Endothelial cell of umbilical vein (primary cell): Measurements from ENCODE around the gene PKP4. TPM values are rescaled to one million over a fixed set of nuclear protein-coding genes. Genes with fewer than 3 reads are reported as not detected.

Experiments used
- BruUV-seq: library from RNA; stranded (reverse); fragments of 400-500 nt; replicated peaks from 2 replicates; lab custom pipeline; 2021; lab: Mats Ljungman, UMichigan
- CTCF ChIA-PET: fragments of 300-600, 350-600 bp; sonication (Branson Sonifier 250); formaldehyde crosslinking; loops from one replicate; lab custom pipeline; 2021; ENCODE audit warnings: antibody characterized with exemption, inconsistent platforms; lab: Charles Lee
- POLR2A ChIA-PET: fragments of 300-600, 350-600 bp; sonication (Branson Sonifier 250); formaldehyde crosslinking; loops from one replicate; lab custom pipeline; 2021; ENCODE audit warnings: antibody characterized with exemption, inconsistent platforms; lab: Charles Lee
- DNase-seq: peaks from one replicate; pipeline ENCODE4 v3.0.0-alpha.2; 2011; ENCODE audit warnings: low read depth, low spot score
- FAIRE-seq: peaks from 2 replicates; lab custom pipeline; 2011; peaks lifted over from hg19 to GRCh38; lab: Jason Lieb, UNC
- H2AFZ ChIP-seq: 2 replicates; pipeline ENCODE4 v1.6.0; 2012; ENCODE audit warnings: low read depth, low read length, control low read depth, inconsistent platforms
- H3K27ac ChIP-seq: 2 replicates; pipeline ENCODE4 v1.5.1; 2011; ENCODE audit warnings: low read depth, mild to moderate bottlenecking, control low read depth, low read length, moderate library complexity; ENCODE audit not compliant: insufficient read depth
- H3K27me3 ChIP-seq, 2 experiments: 2 replicates each; pipeline versions ENCODE4 v1.6.0 to v1.6.1; 2011; ENCODE audit warnings: low read length in 2 of 2, mixed read lengths in 1 of 2; ENCODE audit not compliant: control insufficient read depth in 2 of 2, insufficient read depth in 2 of 2
- H3K36me3 ChIP-seq, 2 experiments: 2 replicates in 1 of 2; 3 replicates in 1 of 2; pipeline ENCODE4 v1.5.1; 2011; ENCODE audit warnings: low read length in 2 of 2, mild to moderate bottlenecking in 1 of 2, moderate library complexity in 1 of 2; ENCODE audit not compliant: control insufficient read depth in 2 of 2, insufficient read depth in 2 of 2; ENCODE audit errors: extremely low read depth in 1 of 2
- H3K4me1 ChIP-seq: 3 replicates; pipeline ENCODE4 v1.5.1; 2011; ENCODE audit warnings: mild to moderate bottlenecking, low read length; ENCODE audit not compliant: control insufficient read depth, insufficient read depth; ENCODE audit errors: extremely low read depth
- H3K4me2 ChIP-seq: 2 replicates; pipeline ENCODE4 v1.6.1; 2011; ENCODE audit warnings: low read length, control low read depth, mixed read lengths; ENCODE audit not compliant: insufficient read depth
- H3K4me3 ChIP-seq, 3 experiments: fragments of 200-600 bp in 1 of 3; sonication (generic), shearing (Covaris generic) in 1 of 3; replicated peaks in 1 of 3; 2 replicates each; pipeline ENCODE4 v1.5.1; 2011 to 2016; ENCODE audit warnings: control low read depth in 3 of 3, low read length in 3 of 3, mild to moderate bottlenecking in 2 of 3, inconsistent platforms in 1 of 3, low read depth in 1 of 3, moderate library complexity in 1 of 3; ENCODE audit not compliant: insufficient read depth in 1 of 3
- H3K79me2 ChIP-seq: 2 replicates; pipeline ENCODE4 v1.6.0; 2012; ENCODE audit warnings: low read length, inconsistent platforms; ENCODE audit not compliant: control insufficient read depth, insufficient read depth
- H3K9ac ChIP-seq: replicated peaks from 2 replicates; pipeline ENCODE3; 2011; ENCODE audit warnings: low read length, control low read depth; ENCODE audit not compliant: insufficient read depth; ENCODE audit errors: extremely low read depth
- H3K9me1 ChIP-seq: replicated peaks from 3 replicates; pipeline ENCODE4 v1.6.0; 2011; ENCODE audit warnings: mild to moderate bottlenecking, low read length; ENCODE audit not compliant: control insufficient read depth, insufficient read depth; ENCODE audit errors: extremely low read depth
- H3K9me3 ChIP-seq: replicated peaks from 2 replicates; pipeline ENCODE4 v1.5.1; 2012; ENCODE audit warnings: low read length, inconsistent platforms; ENCODE audit not compliant: control insufficient read depth, insufficient read depth
- H4K20me1 ChIP-seq: replicated peaks from 2 replicates; pipeline ENCODE3; 2011; ENCODE audit warnings: mild to moderate bottlenecking, low read length; ENCODE audit not compliant: control insufficient read depth, insufficient read depth; ENCODE audit errors: extremely low read depth
- EZH2 ChIP-seq: IDR thresholded peaks from 2 replicates; pipeline ENCODE4 v1.6.1; 2012; ENCODE audit warnings: borderline replicate concordance, low read depth, mild to moderate bottlenecking, moderate library complexity, low read length, inconsistent platforms; ENCODE audit not compliant: severe bottlenecking
- FOS ChIP-seq: IDR thresholded peaks from 2 replicates; pipeline ENCODE4 v1.6.1; 2011; ENCODE audit warnings: mild to moderate bottlenecking, low read length, moderate library complexity, borderline replicate concordance; ENCODE audit not compliant: insufficient read depth
- GATA2 ChIP-seq: IDR thresholded peaks from 2 replicates; pipeline ENCODE4 v1.7.0; 2011; ENCODE audit warnings: low read depth, mild to moderate bottlenecking, moderate library complexity, mixed read lengths, low read length; ENCODE audit not compliant: insufficient read length, insufficient read depth
- JUN ChIP-seq: IDR thresholded peaks from 2 replicates; pipeline ENCODE4 v1.6.1; 2011; ENCODE audit warnings: borderline replicate concordance, low read depth; ENCODE audit not compliant: insufficient read length, insufficient read depth
- MYC ChIP-seq: IDR thresholded peaks from one replicate; pipeline ENCODE4 v1.6.1; 2011; ENCODE audit warnings: mild to moderate bottlenecking, low read depth, low read length
- POLR2A ChIP-seq: IDR thresholded peaks from 2 replicates; pipeline ENCODE4 v1.6.1; 2012; ENCODE audit warnings: low read depth, mild to moderate bottlenecking, control low read depth, low read length
- POLR2AphosphoS5 ChIP-seq: IDR thresholded peaks from 2 replicates; pipeline ENCODE4 v1.6.1; 2012; ENCODE audit warnings: low read depth, mild to moderate bottlenecking, control low read depth, low read length, moderate library complexity; ENCODE audit not compliant: insufficient read depth
- dilution Hi-C: fragments of 300-500 bp; cut with MboI; formaldehyde crosslinking; loops from one replicate; pipeline ENCODE4 v1.15.0; 2019; ENCODE audit warnings: low sequenced_read_pairs; ENCODE audit not compliant: extremely low pct_ligation_motif_present
- intact Hi-C: fragments of 100-400 bp; cut with micrococcal nuclease; formaldehyde crosslinking; loops from one replicate; pipeline ENCODE4 v1.10.0; 2022
- polyA plus RNA-seq, 4 experiments: library from polyadenylated mRNA; depleted of rRNA in 3 of 4; stranded (reverse) in 3 of 4; unstranded in 1 of 4; fragments of >200 nt; gene quantifications; 2 replicates each; pipeline versions ENCODE4 v1.2.1 to v1.2.3, GENCODE V29; 2011 to 2012; ENCODE audit warnings: missing spikeins in 1 of 4
- total RNA-seq: library from RNA; stranded (reverse); gene quantifications from 2 replicates; pipeline ENCODE4 v1.2.3, GENCODE V29; 2021
- TF ChIP-seq, protein P1 (sequence below), 2 donors: IDR thresholded peaks; 1 replicate in 1 of 2; 2 replicates in 1 of 2; pipeline ENCODE4 v1.5.1; 2011; ENCODE audit warnings: low read length in 2 of 2, mild to moderate bottlenecking in 2 of 2, moderate library complexity in 2 of 2, control low read depth in 1 of 2, inconsistent platforms in 1 of 2, low read depth in 1 of 2; ENCODE audit not compliant: insufficient read depth in 1 of 2; ENCODE audit errors: extremely low read depth in 1 of 2
- TF ChIP-seq, protein P2 (sequence below): IDR thresholded peaks from 2 replicates; pipeline ENCODE4 v1.6.1; 2011; ENCODE audit not compliant: insufficient read depth, insufficient read length

The PKP4 gene
- total and polyA plus RNA-seq, 2 donors (not counting 3 experiments of a cell fraction or from before 2014, with no cell fraction given) = 35.4 to 68.5 TPM

DNA sequence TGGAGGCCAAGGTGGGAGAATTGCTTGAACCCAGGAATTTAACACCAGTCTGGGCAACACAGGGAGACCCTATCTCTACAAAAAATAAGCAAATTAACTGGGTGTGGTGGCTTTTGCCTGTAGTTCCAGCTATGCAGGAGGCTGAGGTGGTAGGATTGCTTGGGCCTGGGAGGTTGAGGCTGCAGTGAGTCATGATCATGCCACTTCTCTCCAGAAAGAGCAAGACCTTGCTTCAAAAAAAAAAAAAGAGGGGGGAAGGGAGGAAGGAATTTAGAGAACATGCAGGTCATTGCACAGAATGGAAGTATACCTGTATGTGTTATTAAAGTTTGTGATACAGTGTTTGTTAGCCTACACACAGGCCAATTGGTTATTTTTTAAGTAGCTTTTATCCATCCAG, 25.8 kb downstream of the PKP4 start:
- dilution Hi-C loops = no loop called here

DNA sequence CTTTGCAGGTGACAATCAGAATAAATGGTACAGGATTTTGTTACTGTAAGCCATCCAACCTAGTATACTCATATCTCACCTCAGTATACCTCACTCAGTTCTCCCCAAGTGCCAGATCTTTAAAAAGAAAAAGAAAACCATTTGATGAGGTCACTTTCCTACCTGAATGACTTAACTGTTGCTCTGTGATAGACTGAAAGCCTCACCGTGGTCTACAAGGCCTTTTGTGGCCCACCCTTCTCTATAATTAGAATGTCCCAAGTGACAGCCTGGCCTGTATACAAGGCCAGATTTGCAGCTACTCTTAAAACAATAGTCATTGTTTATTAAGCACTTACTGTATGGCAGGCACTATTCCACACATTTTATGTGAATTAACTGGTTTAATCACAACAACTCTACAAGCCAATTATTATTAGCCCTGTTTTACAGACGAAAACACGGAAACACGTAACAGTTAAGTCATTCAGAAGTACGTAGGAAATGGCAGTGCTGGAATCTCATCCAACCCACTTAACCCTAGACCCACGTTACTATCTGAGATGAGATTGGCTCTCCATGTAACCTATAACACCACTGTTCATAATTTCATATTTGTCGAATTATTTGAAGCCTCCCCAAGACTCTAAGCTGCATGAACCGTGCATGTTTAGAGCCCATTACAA, 28.3 kb downstream of the PKP4 start:
- BruUV-seq = no TSS peak
- H3K4me3 ChIP-seq = no peak overlapping the region
- H3K27me3 ChIP-seq = no peaks in the 10 kb centered on the region
- no peak overlapping the region for H3K4me2 ChIP-seq
- no peaks in the 10 kb centered on the region for H3K9me3 ChIP-seq
- peaks cover 5% of the 10 kb centered on the region for H4K20me1 ChIP-seq
- no peak overlapping the region for H2AFZ ChIP-seq
- POLR2A ChIA-PET = no interaction called here
- CTCF ChIA-PET = no interaction called here
- dilution Hi-C loops (no loop called here), intact Hi-C loops (no loop called here)
- FAIRE-seq (no peak), DNase-seq (no peak)
- no peak overlapping the region for H3K27ac ChIP-seq
- peaks cover 8% of the 10 kb centered on the region for H3K4me1 ChIP-seq
- H3K79me2 ChIP-seq = peaks cover 51% of the 10 kb centered on the region
- no peak overlapping the region for H3K9ac ChIP-seq
- H3K36me3 ChIP-seq = no peaks in the 10 kb centered on the region
- TF ChIP-seq JUN (no peak), POLR2AphosphoS5 (no peak), FOS (no peak), GATA2 (no peak), POLR2A (no peak), EZH2 (no peak), MYC (no peak)
- TF ChIP-seq, protein P1, sequence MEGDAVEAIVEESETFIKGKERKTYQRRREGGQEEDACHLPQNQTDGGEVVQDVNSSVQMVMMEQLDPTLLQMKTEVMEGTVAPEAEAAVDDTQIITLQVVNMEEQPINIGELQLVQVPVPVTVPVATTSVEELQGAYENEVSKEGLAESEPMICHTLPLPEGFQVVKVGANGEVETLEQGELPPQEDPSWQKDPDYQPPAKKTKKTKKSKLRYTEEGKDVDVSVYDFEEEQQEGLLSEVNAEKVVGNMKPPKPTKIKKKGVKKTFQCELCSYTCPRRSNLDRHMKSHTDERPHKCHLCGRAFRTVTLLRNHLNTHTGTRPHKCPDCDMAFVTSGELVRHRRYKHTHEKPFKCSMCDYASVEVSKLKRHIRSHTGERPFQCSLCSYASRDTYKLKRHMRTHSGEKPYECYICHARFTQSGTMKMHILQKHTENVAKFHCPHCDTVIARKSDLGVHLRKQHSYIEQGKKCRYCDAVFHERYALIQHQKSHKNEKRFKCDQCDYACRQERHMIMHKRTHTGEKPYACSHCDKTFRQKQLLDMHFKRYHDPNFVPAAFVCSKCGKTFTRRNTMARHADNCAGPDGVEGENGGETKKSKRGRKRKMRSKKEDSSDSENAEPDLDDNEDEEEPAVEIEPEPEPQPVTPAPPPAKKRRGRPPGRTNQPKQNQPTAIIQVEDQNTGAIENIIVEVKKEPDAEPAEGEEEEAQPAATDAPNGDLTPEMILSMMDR (IDR thresholded peaks at IDR 0.05; ENCODE audit: extremely low read depth in 1 of 2, insufficient read depth in 1 of 2, low read depth in 1 of 2, low read length in 2 of 2) = no peak
- TF ChIP-seq, protein P2, sequence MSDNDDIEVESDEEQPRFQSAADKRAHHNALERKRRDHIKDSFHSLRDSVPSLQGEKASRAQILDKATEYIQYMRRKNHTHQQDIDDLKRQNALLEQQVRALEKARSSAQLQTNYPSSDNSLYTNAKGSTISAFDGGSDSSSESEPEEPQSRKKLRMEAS = no peak
- H3K9me1 ChIP-seq = no peaks in the 10 kb centered on the region

More for the DNA sequence above, 25.8 kb downstream of the PKP4 start:
- CTCF ChIA-PET = interaction anchor here (1.0 to 1.5 kb wide), 3 partner anchors 13 to 264 kb away, joined by 3 read pairs; no protein-coding TSS in a partner anchor
- Histone ChIP-seq H2AFZ (no peak overlapping the region), H3K9me1 (no peaks in the 10 kb centered on the region), H3K27ac (no peak overlapping the region), H3K79me2 (peaks cover 43% of the 10 kb centered on the region), H3K4me3 (no peak overlapping the region), H3K27me3 (no peaks in the 10 kb centered on the region), H3K9ac (no peak overlapping the region), H3K9me3 (no peaks in the 10 kb centered on the region), H3K4me2 (no peak overlapping the region), H3K4me1 (peaks cover 2% of the 10 kb centered on the region), H3K36me3 (no peaks in the 10 kb centered on the region), H4K20me1 (peaks cover 5% of the 10 kb centered on the region)
- no TSS peak for BruUV-seq
- DNase-seq (no peak), FAIRE-seq (no peak)
- no peak for TF ChIP-seq FOS
- TF ChIP-seq JUN = no peak
- TF ChIP-seq, protein P1 (IDR thresholded peaks at IDR 0.05; ENCODE audit: extremely low read depth in 1 of 2, insufficient read depth in 1 of 2, low read depth in 1 of 2, low read length in 2 of 2) = no peak
- TF ChIP-seq MYC = no peak
- POLR2A ChIA-PET = no interaction called here
- intact Hi-C loops = no loop called here
